ENCODE measurements around the gene PIK3IP1.

Gene PIK3IP1

GRCh38 chr22:31275018-31275417, 17.3 kb downstream of the PIK3IP1 start:
- in situ Hi-C loops (cut with HindIII; ENCODE audit: low pct_ligation_motif_present, low sequenced_read_pairs), result no loop called here
- Histone ChIP-seq H3K27me3 (replicated peaks) (no peaks in the 10 kb centered on the region), H3K4me3 (ENCODE audit: low read depth, low read length) (no peak overlapping the region), H3K27ac (no peak overlapping the region), H3K36me3 (replicated peaks) (peaks cover 49% of the 10 kb centered on the region)
- DNase-seq, result no peak
- TF ChIP-seq CTCF (IDR thresholded peaks at IDR 0.05; ENCODE audit: low read depth, low read length, missing control alignments), result no peak

GRCh38 chr22:31274017-31274416, 18.3 kb downstream of the PIK3IP1 start:
- H3K36me3 ChIP-seq (replicated peaks), result peaks cover 50% of the 10 kb centered on the region
- in situ Hi-C loops (cut with HindIII; ENCODE audit: low pct_ligation_motif_present, low sequenced_read_pairs), result no loop called here
- no peak for DNase-seq
- TF ChIP-seq CTCF (IDR thresholded peaks at IDR 0.05; ENCODE audit: low read depth, low read length, missing control alignments), result no peak
- H3K27ac ChIP-seq, result no peak overlapping the region
- H3K4me3 ChIP-seq (ENCODE audit: low read depth, low read length), result no peak overlapping the region
- H3K27me3 ChIP-seq (replicated peaks), result no peaks in the 10 kb centered on the region

- in situ Hi-C loops (cut with HindIII; ENCODE audit: low pct_ligation_motif_present, low sequenced_read_pairs), result no loop called here
- peak; percentile 83 for TF ChIP-seq CTCF (IDR thresholded peaks at IDR 0.05; ENCODE audit: low read depth, low read length, missing control alignments)
- peaks cover 48% of the 10 kb centered on the region for H3K36me3 ChIP-seq (replicated peaks)
- no peaks in the 10 kb centered on the region for H3K27me3 ChIP-seq (replicated peaks)
- peak; percentile 50 for DNase-seq
- no peak overlapping the region for H3K27ac ChIP-seq
- no peak overlapping the region for H3K4me3 ChIP-seq (ENCODE audit: low read depth, low read length)
These were observed 19.5 kb downstream of the PIK3IP1 start for GRCh38 chr22:31272522-31273446.

GRCh38 chr22:31271485-31271884, 20.8 kb downstream of the PIK3IP1 start:
- in situ Hi-C loops (cut with HindIII; ENCODE audit: low pct_ligation_motif_present, low sequenced_read_pairs), result no loop called here
- H3K27me3 ChIP-seq (replicated peaks), result no peaks in the 10 kb centered on the region
- H3K36me3 ChIP-seq (replicated peaks), result peaks cover 57% of the 10 kb centered on the region
- H3K27ac ChIP-seq, result no peak overlapping the region
- peak; percentile 48 for DNase-seq
- no peak for TF ChIP-seq CTCF (IDR thresholded peaks at IDR 0.05; ENCODE audit: low read depth, low read length, missing control alignments)
- H3K4me3 ChIP-seq (ENCODE audit: low read depth, low read length), result no peak overlapping the region

- Histone ChIP-seq H3K27ac (no peak overlapping the region), H3K36me3 (replicated peaks) (peaks cover 60% of the 10 kb centered on the region), H3K27me3 (replicated peaks) (no peaks in the 10 kb centered on the region), H3K4me3 (ENCODE audit: low read depth, low read length) (no peak overlapping the region)
- in situ Hi-C loops (cut with HindIII; ENCODE audit: low pct_ligation_motif_present, low sequenced_read_pairs), result no loop called here
- TF ChIP-seq CTCF (IDR thresholded peaks at IDR 0.05; ENCODE audit: low read depth, low read length, missing control alignments), result no peak
- DNase-seq, result no peak
These were observed 21.3 kb downstream of the PIK3IP1 start for GRCh38 chr22:31271026-31271425.
